GM21447 (cell line): ENCODE results near the gene PARD3B.
"Not testable (repeated sequence)": the region's sequence is repeated elsewhere in the genome, so short reads cannot be mapped to it uniquely, and the experiment has no call there.

ENCODE experiments used
- ATAC-seq: cut with Tn5 transposase; IDR thresholded peaks from one replicate; pipeline ENCODE4 v1.9.1; 2021; ENCODE audit not compliant: unreplicated experiment

PARD3B gene

DNA sequence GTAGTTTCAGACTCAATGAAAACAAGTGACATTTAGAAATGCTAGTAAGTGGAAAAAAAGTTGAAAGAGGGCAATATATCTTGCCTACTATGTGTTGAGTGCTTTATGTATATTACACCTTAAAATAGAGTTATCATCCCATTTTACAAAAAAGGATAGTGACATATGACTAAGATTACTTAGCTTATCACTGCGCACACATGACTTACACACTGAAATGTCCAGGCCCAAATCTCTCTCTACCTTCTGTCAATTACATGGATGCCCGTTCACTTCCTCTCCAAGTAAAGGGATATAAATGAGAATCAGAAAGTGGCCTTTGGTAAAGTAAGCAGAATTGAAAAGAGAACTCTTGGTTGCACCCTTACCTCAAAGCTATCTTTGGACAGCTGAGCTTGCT lies 3.6 kb upstream of the PARD3B start:
- ATAC-seq, result no peak

DNA sequence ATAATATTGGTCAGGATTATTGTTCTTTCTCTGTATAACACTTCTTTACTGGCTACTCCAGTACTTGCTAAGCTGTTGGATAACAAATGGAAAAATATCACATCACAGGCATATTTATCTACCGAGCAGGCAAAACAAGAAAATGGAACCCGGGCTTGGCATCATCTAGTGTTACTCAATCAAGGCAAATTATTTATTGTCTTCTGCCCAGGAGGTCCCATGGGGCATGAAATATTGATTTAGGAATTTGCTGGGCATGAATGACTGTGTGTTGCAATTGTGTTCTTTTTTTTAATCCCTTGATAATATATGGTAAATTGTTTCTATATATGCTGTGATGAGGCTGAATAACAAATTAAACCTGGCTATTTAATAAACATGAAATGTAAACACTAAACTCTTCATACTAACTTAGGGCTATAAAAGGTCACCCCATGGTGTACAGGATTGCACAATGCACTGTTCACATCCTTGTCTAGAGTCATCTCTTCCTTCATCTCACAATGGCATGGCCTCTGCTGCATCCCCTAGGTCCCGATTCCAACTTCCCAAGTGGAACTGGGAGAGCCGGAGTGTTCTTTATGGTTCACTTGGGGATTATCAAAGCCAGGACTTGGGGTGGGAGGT lies 2.2 kb upstream of the PARD3B start:
- no peak for ATAC-seq

DNA sequence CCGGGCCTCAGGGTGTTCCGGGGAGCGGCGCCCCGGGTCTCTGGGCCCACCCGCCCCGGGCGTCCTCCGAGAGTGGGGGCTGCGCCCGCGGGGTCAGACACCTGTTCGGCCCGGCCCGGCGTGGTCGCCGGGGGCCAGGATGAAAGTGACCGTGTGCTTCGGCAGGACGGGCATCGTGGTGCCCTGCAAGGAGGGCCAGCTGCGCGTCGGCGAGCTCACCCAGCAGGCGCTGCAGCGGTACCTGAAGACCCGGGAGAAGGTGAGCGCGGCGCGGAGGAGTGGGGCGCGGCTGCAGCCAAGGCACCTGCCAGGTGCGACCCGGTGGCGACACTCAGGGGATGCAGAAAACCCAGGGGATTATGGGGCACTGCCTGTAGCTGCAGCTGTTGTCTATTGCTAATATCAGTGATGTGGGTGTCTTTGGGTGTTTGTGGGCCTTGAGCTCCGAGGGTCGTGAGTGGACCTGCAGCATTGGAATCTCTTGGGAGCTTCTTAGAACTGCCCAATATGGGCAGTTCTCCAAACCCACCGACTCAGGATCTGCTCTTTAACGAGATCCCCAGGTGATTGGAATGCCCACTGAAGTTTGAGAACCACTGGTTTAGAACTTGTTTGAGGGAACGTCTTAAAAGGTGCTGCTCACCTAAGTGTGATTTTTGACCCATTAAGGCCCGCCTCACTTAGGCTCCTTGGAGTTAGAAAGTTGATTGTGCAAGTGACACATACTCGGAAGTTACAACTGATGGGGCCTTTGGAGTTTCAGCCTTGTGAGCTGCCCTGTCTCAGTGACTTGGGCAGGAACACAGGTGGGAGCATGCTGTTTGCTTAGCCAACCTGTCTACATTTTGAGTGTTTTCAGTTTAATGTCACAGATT lies 823 bp downstream of the PARD3B start:
- ATAC-seq, result no peak

DNA sequence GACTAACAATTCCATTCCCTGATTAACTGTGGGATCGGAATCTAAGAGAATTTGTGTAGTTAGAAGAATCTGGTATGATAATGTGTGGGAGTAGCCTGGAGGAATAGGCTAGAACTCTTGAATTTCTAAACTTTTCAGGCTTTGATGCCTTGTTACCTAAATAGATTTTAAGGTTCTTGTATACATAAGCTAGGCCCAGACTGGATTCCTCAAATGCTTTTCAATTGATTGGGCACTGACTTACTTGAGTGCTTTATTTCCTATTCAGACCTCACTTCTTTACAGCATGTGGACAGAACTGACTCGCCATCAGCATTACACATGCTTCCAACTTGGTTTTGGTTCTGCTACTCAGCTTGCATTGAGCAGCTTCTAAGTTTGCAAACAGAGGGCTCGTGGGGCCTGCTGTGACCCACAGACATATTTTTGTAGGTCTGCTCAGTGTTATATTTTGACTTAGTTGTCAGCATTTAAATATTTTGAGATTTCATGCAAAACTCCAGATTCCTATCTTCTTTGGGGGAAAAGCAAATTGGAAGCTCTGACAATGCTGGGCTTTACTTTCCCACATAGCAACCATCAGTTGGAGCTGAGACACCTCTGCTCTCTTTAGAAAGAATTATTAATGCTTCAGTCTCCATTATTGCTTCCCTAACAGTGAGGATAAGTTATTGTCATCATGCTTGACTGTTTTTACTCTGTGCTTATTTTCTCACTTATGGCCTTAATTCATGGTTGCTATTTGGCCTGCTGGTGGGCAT lies 5.7 kb downstream of the PARD3B start:
- no peak for ATAC-seq

DNA sequence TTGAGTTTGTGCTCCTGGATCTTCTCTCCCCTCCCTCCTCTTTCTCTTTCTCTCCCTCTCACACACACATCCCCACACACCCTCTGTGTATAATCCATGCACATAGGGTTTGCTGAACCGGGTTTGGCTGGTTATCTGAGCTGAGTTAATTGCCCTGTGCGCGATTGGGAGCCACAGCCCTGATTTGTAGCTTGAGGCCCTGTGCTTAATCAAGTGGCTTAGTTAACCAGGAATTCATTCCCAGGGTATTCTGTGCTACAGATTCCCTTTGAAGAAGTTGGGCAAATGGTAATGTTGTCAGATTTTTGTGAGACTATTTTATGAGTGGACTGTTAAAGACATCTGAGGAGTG lies 6.2 kb downstream of the PARD3B start:
- ATAC-seq, result no peak

DNA sequence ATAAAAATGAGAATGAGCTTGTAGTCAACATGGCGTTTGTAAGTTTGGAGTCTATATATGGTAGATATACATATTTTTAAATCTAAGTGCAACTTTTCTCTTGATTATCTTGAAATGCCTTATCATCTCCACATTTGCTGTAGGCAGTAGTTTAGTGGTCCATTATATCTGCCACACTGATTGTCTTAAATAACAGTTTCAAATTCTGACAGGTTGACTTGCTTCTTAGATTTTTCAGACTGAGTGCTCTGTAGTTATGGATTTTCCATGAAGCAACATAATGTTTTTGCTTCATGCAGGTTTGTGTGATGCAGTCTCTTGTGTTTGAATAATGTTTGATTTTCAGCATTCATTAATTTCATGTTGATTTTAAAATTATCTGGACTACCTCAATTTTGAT lies 12.3 kb downstream of the PARD3B start:
- ATAC-seq, result no peak

DNA sequence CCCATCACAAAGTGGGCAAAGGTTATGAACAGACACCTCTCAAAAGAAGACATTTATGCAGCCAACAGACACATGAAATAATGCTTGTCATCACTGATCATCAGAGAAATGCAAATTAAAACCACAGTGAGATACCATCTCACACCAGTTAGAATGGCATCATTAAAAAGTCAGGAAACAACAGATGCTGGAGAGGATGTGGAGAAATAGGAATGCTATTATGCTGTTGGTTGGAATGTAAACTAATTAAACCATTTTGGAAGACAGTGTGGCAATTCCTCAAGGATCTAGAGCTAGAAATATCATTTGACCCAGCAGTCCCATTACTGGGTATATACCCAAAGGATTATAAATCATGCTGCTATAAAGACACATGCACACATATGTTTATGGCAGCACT lies 14.1 kb downstream of the PARD3B start:
- ATAC-seq, result not testable (repeated sequence)

DNA sequence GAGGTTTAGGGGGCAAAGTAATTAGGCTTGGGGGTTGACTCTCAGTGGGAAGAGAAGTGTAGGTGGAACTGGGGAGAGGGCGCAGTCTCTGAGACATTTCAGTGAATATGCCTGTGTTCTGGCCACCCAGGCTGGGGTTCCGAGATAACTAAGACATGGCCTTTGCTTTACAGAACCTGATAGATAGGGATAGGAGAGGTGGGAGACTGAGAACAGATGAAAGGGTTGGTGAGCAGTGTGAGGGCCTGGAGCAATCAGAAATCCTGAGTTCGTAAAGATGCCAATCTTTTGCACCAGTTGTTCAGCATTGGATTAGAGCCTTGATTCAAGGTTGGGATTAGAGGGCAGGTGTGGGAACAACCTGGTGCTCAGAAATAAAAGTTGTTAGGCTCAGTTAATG lies 15.6 kb downstream of the PARD3B start:
- no peak for ATAC-seq

DNA sequence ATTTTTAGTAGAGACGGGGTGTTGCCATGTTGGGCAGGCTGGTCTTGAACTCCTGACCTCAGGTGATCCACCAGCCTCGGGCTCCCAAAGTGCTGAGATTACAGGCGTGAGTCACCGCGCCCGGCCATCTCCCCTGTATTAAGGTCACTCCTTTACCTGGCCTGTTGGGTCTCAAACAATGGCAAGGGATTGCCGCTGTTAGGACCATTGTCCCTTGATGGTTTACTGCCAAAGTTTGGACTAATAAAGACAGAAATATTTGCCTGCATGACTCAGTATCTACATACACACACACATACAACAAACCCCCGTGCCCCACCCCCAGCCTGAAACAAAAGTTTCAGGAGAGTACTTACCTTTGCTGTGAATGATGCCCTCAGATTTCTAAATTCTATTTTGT lies 16.5 kb downstream of the PARD3B start:
- ATAC-seq, result no peak

DNA sequence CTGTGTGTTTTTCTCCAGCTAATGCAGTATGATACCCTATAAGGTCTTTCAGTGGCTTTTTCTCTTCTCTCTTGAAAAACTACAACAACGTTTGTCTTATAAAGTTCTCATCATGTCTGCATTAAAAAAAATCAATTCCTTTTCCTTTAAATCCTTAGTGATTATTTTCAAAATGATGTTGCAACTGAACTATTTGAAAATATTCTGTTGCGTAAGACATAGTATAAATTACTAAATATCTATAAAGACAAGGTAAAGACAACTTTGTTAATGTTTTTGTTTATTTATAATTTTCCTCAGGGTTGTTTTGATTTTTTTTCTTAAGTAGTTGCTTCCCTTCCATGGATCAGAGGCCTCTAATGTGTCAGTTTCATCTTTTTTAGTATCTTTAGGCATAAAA lies 21.2 kb downstream of the PARD3B start:
- ATAC-seq, result no peak

DNA sequence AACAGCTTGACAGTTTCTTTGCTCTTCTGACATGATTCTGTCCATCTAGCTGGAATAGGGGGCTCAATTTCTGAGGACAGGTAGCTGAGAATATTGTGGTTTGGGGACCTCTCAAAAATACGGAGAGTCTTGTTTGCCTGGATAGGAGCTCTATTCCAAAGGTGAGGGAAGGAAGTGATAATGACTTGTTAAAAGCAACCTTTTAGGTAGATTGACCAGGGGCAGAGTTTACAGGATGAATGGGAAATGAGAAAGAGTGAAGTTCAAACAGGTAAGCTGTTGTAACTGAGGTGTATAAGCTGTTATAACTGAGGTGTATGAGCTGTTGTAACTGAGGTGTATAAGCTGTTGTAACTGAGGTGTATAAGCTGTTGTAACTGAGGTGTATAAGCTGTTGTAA lies 25.1 kb downstream of the PARD3B start:
- no peak for ATAC-seq

DNA sequence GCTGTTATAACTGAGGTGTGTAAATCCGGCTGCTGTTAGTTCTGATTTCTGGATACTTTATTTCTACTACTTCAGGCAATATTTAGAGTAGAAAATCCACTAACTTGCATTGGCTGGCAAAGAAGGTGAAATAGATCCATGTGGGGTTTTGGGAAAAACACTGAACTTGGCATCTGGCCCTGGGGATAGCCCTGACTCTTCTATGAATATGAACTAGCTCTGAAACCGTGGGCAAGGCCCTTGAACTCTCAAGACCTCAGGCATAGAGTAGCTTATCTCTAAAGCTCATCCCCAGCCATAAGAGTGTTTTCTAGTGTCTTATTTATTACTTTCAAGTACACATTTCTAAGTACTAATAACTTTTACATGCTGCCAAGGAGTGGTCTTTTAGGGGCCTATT lies 25.8 kb downstream of the PARD3B start:
- ATAC-seq, result no peak

DNA sequence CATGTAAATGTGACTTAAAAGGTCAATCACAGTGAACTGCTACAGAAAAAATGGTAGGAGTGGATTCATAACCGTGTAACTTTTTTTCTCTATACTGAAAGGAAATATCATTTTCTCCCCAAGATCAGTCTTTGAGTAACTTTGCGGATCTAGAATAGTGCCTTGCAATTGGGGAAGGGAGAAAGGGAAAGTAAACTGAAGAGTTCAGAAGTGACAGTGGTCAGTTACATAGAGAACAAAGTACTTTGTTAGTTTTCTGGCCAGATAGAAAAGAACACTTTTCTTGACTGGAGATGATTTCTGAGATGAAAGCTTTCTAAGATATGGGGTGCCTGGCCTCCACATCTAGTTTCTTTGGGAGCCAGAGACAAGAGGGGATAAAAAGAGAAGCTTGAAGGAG lies 26.6 kb downstream of the PARD3B start:
- ATAC-seq, result no peak

DNA sequence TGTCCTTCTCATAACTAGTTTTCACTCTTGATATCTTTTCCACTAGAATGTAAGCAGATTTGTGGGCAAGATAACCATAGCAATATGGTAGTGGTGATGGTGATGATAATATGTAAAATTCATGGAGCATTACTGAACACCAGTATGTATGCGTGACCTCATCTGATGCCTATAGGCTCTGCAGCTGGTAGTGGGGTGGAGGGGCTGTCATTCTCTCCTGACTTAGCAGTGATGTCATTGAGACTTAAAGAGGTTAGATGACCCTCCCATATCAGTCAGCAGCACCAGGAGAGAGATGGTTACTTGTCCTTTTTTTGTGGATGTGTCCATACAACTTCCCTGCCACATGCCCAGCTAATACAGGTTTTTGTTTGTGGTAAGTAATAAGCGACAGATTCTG lies 27.9 kb downstream of the PARD3B start:
- no peak for ATAC-seq

DNA sequence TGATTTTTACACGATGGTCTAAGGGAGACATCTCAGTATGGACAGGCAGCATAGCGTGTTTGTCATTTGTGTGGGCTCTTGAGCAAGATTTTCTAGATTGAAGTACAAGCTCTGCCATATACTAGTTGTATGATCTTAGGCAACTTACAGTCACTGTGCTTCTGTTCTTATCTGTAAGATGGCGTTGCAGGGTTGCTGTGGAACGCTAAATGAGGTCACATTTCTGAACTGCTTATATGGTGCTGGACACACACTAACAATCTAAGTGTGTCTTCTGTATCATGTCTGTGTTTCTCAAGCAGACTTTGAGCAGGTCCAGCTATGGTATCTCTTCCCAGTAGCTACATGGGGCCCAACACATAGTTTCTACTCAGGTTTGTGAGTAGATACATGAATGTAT lies 29.2 kb downstream of the PARD3B start:
- no peak for ATAC-seq

DNA sequence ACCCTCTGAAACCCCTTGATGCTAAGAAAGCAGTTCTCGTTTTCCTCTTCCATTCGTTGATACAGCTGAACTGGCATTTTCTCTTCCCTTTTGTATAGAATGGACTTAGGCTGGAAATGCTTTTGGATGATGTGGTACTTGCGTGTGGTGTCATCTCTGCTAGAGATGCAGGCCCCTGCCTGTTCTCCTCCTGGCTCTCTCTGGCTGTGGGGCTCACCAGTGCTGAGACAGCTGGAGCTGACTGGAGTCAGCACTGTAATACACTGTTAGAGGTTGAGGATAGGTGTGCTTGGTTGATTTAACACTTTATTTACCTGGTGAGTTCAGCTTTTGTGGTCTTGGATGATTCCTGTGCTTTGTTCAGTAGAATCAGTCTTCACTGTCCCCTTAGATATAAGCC lies 30.2 kb downstream of the PARD3B start:
- no peak for ATAC-seq

DNA sequence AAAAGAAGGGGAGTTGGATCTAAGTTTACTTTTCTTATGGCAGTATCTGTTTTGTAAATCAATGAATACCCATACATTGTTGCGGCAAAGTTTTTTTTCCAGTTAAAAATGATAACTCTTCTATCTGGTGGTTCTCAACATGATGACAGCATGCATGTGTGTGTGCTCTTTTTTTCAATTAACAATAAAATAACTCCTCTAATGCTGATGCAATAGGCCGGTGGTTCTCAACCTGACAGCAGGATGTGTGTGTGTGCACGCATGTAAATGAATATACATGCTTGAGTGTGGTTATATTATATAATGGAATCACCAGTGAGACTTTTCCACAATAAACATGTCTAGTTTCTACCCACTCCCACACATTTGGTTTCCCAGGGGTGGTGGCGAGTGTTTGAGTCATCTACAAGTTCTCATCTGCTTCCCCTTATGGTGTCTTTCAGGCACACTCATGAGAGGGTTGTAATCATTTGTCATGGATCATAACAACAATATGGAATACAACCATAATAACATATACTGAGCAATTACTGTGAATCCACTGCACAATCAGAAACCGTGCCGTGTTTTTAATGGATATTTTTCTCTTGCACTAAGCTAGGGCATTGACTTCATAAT lies 31.2 kb downstream of the PARD3B start:
- ATAC-seq, result no peak

DNA sequence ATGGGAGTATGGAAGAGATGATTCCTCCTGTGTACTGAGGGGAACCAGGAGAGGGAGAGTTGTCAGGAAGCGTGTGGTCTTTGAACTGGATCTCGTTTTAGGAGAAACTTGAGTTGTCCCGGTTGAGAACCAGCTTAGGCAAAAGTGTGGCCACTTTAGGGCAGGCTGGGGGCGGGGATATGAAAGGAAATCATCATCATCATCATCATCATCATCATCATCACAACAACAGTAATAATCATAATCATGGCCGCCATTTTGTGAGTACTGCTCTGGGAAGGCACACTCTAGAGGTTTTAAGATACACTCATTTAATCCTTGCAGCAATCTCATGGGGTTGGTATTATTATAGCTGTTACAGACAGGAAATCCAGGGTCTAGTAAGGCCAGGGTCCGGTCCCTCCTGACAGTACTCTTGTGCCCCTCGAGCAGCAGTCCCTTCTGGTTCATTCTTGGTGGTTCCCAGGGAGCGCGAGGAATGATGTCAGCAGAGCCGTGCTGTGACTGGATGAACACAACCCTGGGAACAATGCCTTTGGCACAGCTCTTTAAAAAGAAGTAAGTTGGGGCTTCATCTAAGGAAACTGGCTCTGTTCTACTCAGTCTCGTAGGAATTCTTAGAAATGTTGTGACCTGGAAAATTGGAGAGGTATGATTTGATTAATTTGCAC lies 33.8 kb downstream of the PARD3B start:
- ATAC-seq, result no peak

DNA sequence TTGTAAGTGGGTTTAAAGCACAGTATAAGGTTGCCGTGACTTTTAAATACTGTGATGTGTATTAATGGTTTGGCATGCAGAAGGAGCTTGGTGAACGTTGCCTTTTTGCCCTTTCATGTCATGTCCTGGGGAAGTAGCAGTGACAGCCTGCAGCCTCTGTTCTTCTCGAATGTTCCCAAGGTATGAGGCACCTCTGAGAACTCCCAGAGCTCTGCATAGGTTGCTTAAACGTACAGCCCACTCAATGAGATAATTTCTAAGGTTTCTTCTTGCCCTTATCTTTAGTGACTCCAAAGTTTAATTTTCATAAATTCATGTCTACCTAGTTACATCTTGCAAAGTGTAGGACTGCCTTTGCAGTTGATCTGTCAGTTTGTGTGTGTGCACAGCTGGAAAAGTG lies 36.7 kb downstream of the PARD3B start:
- no peak for ATAC-seq

DNA sequence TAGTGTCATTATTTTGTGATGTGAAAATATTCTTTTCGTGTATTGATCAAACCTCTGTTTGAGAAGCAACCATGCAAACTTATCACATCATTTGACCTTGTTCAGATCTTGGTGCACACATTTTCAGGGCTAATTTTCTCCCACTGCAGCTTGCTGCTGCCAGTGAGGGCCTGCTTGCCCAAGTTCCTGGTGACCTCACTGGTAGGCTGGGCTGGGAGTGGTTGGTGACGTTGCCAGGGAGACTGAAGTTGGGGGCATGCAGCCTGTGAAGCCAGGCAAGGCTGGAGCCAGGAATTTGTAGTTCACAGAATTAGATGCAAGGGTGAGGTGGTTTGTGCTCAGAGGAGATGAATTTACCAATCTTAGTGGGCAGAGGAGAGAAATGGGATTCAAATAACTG lies 38.5 kb downstream of the PARD3B start:
- no peak for ATAC-seq

DNA sequence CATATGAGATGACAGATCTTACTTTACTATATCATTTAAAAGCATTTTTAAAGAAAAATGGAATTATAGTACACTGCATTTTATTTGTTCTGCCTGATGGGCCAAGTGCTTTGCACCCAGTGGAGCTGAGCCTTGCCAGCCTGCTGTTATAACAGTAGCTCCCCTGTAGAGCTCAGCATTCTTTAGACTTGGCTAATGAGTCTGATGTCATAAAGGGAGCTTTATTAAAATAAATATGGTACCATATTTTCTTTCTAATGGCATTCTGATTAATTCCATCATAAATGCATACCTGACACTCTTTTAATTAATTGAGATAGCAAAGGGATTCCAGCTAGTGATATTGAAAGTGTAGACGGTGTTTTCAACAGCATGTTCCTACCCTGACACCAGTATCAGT lies 40.7 kb downstream of the PARD3B start:
- ATAC-seq, result no peak
